ENCODE data around the gene SPRR2F.

Gene SPRR2F

DNA sequence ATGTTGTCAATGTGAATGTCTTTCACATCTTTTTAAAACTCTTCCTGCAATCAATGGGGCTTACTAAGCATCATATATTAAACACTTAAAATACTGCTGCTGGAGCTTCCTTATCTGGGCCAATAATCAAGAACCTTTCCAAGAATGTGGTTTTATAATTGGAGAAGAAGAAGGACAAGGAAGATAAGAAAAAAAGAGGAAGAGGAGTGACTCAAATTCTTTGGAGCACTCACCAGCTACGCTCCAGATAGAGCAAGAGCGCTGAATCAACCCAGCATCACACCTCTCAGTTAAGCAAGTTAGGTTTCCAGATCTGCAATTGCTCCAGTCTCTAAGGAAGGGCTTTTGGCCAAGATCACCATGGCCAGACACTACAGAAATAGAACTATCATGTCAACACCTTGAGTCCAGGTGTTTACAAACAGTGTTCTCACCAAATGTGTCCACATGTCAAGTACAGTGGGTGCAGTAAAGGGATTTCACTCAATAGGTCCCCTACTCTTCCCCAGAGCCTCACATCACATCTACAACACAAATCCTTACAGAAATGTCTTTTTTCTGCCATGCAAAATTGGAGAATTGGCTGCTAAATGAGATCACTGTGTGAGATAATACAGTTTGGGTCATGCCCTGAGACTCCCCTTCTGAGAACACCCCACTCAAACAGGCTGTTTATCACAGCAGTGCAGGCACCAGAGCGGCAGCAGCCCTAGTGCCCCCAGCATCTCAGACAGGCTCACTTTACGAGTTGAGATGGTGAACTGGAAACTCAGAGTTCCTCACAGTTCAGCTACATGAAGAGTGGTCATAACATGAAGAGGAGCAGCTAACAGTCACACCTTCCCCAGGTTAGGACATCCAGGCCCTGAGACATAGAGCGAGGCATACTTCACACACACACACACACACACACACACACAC lies 40.2 kb downstream of the SPRR2F start:
- DNase-seq (ENCODE audit: low read depth, low spot score), result no peak

DNA sequence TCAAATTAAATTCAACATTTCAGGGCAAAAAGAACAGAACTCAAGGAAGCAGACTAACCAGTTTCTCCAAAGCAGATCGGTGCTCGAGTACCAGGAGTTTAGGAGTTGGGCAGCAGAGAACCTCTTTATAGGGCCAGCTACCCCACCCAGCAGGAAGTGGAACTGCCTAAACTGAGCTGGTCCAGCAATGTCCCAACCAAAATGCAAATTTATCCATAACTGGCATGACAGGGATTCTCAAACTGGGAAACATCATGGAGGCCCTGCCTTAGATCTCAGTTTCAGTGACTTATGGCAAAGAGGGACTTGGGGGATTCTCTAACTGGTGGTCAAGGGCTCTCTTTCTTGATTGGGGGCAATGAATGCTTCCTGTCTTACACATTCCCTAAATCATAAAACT lies 41.8 kb downstream of the SPRR2F start, which contains the start of gene SPRR2B:
TSS of gene SPRR2B (minus strand) at position 101 of the 400 bp plus-strand sequence. CDS start 772 bp downstream, outside the sequence.
- DNase-seq (ENCODE audit: low read depth, low spot score), result no peak

DNA sequence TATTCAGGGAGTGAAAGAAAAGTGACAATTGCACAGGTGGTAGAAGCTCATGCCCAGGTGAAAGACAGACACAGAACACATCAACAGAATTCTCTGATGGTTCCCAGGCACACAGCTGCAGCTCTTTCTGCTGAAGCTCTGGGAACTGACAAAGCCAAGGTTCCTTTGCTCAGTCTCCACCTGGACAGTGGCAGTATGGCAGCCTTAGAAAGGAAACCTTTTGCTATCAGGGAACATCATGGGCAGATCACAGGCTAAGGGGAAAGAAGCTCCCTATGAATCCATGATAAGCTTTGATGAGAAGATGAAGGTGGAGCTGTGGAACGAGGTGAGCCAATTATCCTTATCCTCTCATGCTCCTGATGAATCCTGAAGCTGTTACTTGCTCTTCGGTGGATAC lies 43.1 kb downstream of the SPRR2F start:
- DNase-seq (ENCODE audit: low read depth, low spot score), result no peak
